Stimulated activated naive B cell treated with anti-CD40 and anti-IgM and Interleukin-4, amounts not matched to agents 10 μg/mL and 1 μg/mL and 100 μg/mL, for 72 hours (primary cell): Measurements from ENCODE around the gene DPM3.
A peak's percentile ranks its signal among the peaks of the same experiment; 100 is the strongest.

Experiments
- ATAC-seq, 2 donors: fragments of 150-1000 bp; cut with Tn5 transposase; replicated peaks; 2 replicates each; pipeline ENCODE4 v1.10.0; 2021; ENCODE audit warnings: moderate library complexity in 1 of 2
- DNase-seq: peaks from one replicate; pipeline ENCODE4 v3.0.0; 2021
- H3K27ac Mint-ChIP-seq: one replicate; pipeline ENCODE4 v1.8.0; 2022; ENCODE audit warnings: mild to moderate bottlenecking, mixed read lengths
- H3K27me3 Mint-ChIP-seq, 2 donors: one replicate each; pipeline ENCODE4 v1.8.0; 2022; ENCODE audit warnings: mixed read lengths in 2 of 2
- H3K36me3 Mint-ChIP-seq, 2 donors: one replicate each; pipeline ENCODE4 v1.8.0; 2022; ENCODE audit warnings: mixed read lengths in 2 of 2, mild to moderate bottlenecking in 1 of 2
- H3K4me1 Mint-ChIP-seq, 2 donors: one replicate each; pipeline ENCODE4 v1.8.0; 2022; ENCODE audit warnings: mixed read lengths in 2 of 2, mild to moderate bottlenecking in 1 of 2
- H3K4me3 Mint-ChIP-seq, 2 donors: one replicate each; pipeline ENCODE4 v1.8.0; 2022; ENCODE audit warnings: mild to moderate bottlenecking in 2 of 2, mixed read lengths in 2 of 2, moderate library complexity in 1 of 2
- H3K9me3 Mint-ChIP-seq, 2 donors: one replicate each; pipeline ENCODE4 v1.8.0; 2022; ENCODE audit warnings: mixed read lengths in 2 of 2, mild to moderate bottlenecking in 1 of 2

The DPM3 gene

GRCh38 chr1:155179112-155180031 is 39.0 kb upstream of the DPM3 start:
- Mint-ChIP-seq H3K4me3 (no peak overlapping the region), H3K9me3 (no peaks in the 10 kb centered on the region), H3K27ac (no peak overlapping the region), H3K27me3 (no peaks in the 10 kb centered on the region), H3K4me1 (peaks cover 23 to 25% of the 10 kb centered on the region in 2 donors), H3K36me3 (peaks cover 11 to 15% of the 10 kb centered on the region in 2 donors)
- no peak for DNase-seq
- no peak for ATAC-seq

- H3K9me3 Mint-ChIP-seq, result no peaks in the 10 kb centered on the region
- ATAC-seq (no peak), DNase-seq (no peak)
- peaks cover 9 to 15% of the 10 kb centered on the region in 2 donors for H3K36me3 Mint-ChIP-seq
- H3K4me1 Mint-ChIP-seq, result peaks cover 25 to 29% of the 10 kb centered on the region in 2 donors
- no peak overlapping the region for H3K27ac Mint-ChIP-seq
- no peak overlapping the region for H3K4me3 Mint-ChIP-seq
- peaks cover 0 to 5% of the 10 kb centered on the region in 2 donors for H3K27me3 Mint-ChIP-seq
These were observed 38.2 kb upstream of the DPM3 start for GRCh38 chr1:155178441-155179111.

GRCh38 chr1:155177918-155178281 is 37.6 kb upstream of the DPM3 start:
- Mint-ChIP-seq H3K4me3 (no peak overlapping the region), H3K9me3 (no peaks in the 10 kb centered on the region), H3K36me3 (peaks cover 12 to 15% of the 10 kb centered on the region in 2 donors), H3K27me3 (peaks cover 0 to 5% of the 10 kb centered on the region in 2 donors), H3K4me1 (peaks cover 27 to 35% of the 10 kb centered on the region in 2 donors), H3K27ac (no peak overlapping the region)
- ATAC-seq (no peak), DNase-seq (no peak)

GRCh38 chr1:155177192-155177917 is 37.0 kb upstream of the DPM3 start:
- H3K4me1 Mint-ChIP-seq, result peaks cover 29 to 40% of the 10 kb centered on the region in 2 donors
- no peak overlapping the region for H3K27ac Mint-ChIP-seq

GRCh38 chr1:155176544-155177071 is 36.3 kb upstream of the DPM3 start:
- no peak overlapping the region for H3K4me3 Mint-ChIP-seq
- DNase-seq (peak; percentile 67), ATAC-seq (peak; percentile 49 to 52)
- peaks cover 0 to 5% of the 10 kb centered on the region in 2 donors for H3K27me3 Mint-ChIP-seq
- peaks cover 33 to 48% of the 10 kb centered on the region in 2 donors for H3K4me1 Mint-ChIP-seq
- H3K9me3 Mint-ChIP-seq, result no peaks in the 10 kb centered on the region
- peaks cover 10 to 19% of the 10 kb centered on the region in 2 donors for H3K36me3 Mint-ChIP-seq
- H3K27ac Mint-ChIP-seq, result no peak overlapping the region

More at GRCh38 chr1:155177192-155177917, 37.0 kb upstream of the DPM3 start:
- Mint-ChIP-seq H3K4me3 (no peak overlapping the region), H3K27me3 (peaks cover 0 to 5% of the 10 kb centered on the region in 2 donors), H3K9me3 (no peaks in the 10 kb centered on the region), H3K36me3 (peaks cover 12 to 15% of the 10 kb centered on the region in 2 donors)
- ATAC-seq (no peak), DNase-seq (no peak)

GRCh38 chr1:155175927-155176371 is 35.6 kb upstream of the DPM3 start:
- no peak for ATAC-seq
- H3K4me3 Mint-ChIP-seq, result no peak overlapping the region
- H3K36me3 Mint-ChIP-seq, result peaks cover 9 to 19% of the 10 kb centered on the region in 2 donors

GRCh38 chr1:155175281-155175926 is 35.1 kb upstream of the DPM3 start:
- DNase-seq, result no peak
- Mint-ChIP-seq H3K27ac (no peak overlapping the region), H3K4me3 (no peak overlapping the region), H3K36me3 (peaks cover 10 to 21% of the 10 kb centered on the region in 2 donors), H3K27me3 (peaks cover 0 to 5% of the 10 kb centered on the region in 2 donors), H3K4me1 (peaks cover 33 to 54% of the 10 kb centered on the region in 2 donors), H3K9me3 (no peaks in the 10 kb centered on the region)
- ATAC-seq, result no peak

More at GRCh38 chr1:155175927-155176371, 35.6 kb upstream of the DPM3 start:
- DNase-seq, result no peak
- peaks cover 0 to 5% of the 10 kb centered on the region in 2 donors for H3K27me3 Mint-ChIP-seq
- H3K4me1 Mint-ChIP-seq, result peaks cover 33 to 54% of the 10 kb centered on the region in 2 donors
- no peak overlapping the region for H3K27ac Mint-ChIP-seq
- no peaks in the 10 kb centered on the region for H3K9me3 Mint-ChIP-seq

- Mint-ChIP-seq H3K9me3 (no peaks in the 10 kb centered on the region), H3K4me3 (peak overlapping the region; percentile 93 to 99), H3K4me1 (peaks cover 34 to 54% of the 10 kb centered on the region in 2 donors), H3K27me3 (peaks cover 0 to 5% of the 10 kb centered on the region in 2 donors), H3K36me3 (peaks cover 15 to 26% of the 10 kb centered on the region in 2 donors), H3K27ac (peak overlapping the region; percentile 66)
- no peak for DNase-seq
- no peak for ATAC-seq
These were observed 34.3 kb upstream of the DPM3 start for GRCh38 chr1:155174324-155175280.

GRCh38 chr1:155173478-155174323 is 33.4 kb upstream of the DPM3 start, which contains the start of gene TRIM46:
Gene TRIM46, plus strand, starts transcription at chr1:155173849. Its CDS starts 118 bp downstream, at chr1:155173967.
- peak; percentile 27 to 44 for ATAC-seq
- Mint-ChIP-seq H3K4me1 (peaks cover 35 to 54% of the 10 kb centered on the region in 2 donors), H3K27ac (peak within 1 kb of the TSS; percentile 98), H3K36me3 (peaks cover 20 to 26% of the 10 kb centered on the region in 2 donors), H3K4me3 (peak within 1 kb of the TSS; percentile 93 to 99), H3K27me3 (peaks cover 0 to 5% of the 10 kb centered on the region in 2 donors), H3K9me3 (no peaks in the 10 kb centered on the region)
- DNase-seq, result peak; percentile 49

- Mint-ChIP-seq H3K36me3 (peaks cover 20 to 25% of the 10 kb centered on the region in 2 donors), H3K9me3 (no peaks in the 10 kb centered on the region), H3K27me3 (peaks cover 0 to 5% of the 10 kb centered on the region in 2 donors), H3K4me1 (peaks cover 37 to 58% of the 10 kb centered on the region in 2 donors), H3K27ac (peak within 1 kb of the TSS; percentile 98), H3K4me3 (peak within 1 kb of the TSS; percentile 93 to 99)
- DNase-seq, result peak; percentile 94
- peak; percentile 87 to 88 for ATAC-seq
These were observed 32.6 kb upstream of the DPM3 start, which contains the start of gene KRTCAP2 for GRCh38 chr1:155172732-155173477. Gene KRTCAP2, minus strand, starts transcription at chr1:155173304. Its CDS starts 80 bp downstream, at chr1:155173224.
